ENCODE measurements around the gene PCNX4.

PCNX4 gene

DNA sequence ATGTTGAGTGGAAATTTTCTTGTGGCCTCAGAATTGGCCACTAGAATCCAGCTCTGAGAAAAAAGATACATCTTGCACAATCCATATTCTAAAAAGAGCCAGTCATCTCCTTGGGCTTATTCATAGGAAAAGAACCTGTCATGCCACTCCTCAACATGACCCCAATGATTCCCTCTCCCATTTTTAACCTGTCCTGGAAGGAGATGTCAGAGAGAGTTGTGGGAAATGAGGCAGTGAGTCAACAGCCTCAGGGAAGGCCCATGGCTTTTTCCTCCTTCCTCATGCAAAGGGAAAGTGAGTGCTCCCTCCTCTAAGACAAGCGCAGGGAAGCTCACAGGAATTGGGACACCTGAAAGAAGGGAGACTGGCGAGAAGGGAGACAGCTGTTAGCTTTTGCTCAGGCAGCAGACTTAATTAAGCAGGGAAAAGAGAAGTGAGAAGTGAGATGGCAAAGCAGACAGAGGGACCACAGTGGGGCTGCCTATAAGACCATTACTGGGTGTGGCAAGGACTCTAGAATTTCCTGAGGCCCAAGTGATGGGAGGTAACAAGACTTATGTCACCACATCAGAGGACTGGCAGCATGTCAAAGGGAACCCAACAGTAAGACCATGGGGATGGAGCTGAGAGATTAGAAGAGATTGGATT is 83.7 kb downstream of the PCNX4 start:
- no peak for DNase-seq

DNA sequence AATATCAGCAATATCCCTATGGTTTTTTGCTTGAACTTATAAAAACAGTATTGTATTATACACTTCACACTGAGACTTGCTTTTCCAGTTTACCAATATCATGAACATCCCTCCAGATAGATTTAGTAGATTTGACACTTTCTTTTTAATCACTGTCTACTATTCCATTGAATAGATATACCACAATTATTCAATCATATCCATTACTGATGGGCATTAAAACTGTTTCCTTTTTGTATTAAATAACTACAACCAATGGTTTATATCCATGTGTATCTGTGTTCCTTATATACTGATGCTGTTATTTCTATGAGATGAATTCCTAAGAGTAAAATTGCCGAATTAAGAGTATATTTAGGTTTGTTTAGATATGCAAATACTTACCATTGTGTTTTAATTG is 86.4 kb downstream of the PCNX4 start:
- no peak for DNase-seq

- DNase-seq: no peak
Measured at GRCh38 chr14:60178820-60179219, 87.1 kb downstream of the PCNX4 start.

GRCh38 chr14:60179431-60179869 is 87.7 kb downstream of the PCNX4 start:
- no peak for DNase-seq

GRCh38 chr14:60183138-60183537 is 91.4 kb downstream of the PCNX4 start:
- DNase-seq: no peak

DNA sequence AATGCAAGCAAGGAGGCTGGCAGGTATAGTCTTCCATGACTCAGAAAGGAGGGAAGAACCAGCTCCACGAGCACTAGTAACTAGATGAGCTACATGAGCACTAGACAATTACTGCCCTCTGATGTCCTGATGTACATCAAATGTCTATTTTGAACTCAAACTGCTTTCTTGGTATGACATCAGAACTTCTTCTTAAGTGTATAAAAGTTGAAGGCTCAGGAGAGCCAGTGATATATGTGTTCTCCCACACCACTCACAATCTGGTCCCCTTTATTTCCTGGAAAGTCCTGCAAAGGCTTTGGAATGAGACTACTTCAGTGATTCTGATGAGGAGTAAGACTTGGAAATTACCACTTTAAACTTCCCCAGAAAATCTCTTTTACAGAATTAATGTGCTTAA is 92.0 kb downstream of the PCNX4 start:
- DNase-seq: no peak

DNA sequence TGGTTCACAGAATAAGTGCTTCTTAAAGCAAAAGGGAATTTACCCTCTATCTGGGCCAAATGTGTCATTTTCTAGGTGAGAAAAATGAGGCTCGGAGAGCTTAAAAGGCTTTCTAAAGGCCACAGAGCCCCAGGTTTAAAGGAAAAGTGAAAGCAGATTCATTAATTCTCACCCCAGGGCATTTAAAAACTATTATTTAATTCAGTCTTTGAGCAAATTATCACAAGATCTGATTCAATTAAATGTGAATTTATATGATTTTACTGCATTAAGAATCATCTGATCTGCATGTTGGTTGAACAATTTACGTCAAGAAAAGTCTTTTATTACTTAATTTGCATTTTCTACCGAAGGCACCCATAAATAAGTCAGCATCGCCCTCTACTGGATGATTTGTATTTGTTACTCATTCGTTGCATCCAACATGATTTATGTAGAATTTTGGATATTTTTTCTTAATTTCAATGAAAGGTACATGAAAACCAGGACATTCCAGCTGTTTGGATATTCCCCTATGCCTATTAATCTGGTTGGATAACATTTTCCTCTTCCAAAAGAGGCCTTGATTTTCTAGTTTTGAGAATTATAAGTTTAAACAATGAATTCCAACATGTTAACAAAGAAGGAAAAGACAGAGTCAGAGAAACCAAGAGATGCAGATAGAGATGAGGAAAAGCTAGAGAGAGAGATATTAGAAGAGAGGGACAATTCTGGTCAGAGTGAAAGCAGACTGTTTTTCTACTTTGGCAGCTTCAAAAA is 92.6 kb downstream of the PCNX4 start:
- peak; percentile 25 to 83 for DNase-seq

DNA sequence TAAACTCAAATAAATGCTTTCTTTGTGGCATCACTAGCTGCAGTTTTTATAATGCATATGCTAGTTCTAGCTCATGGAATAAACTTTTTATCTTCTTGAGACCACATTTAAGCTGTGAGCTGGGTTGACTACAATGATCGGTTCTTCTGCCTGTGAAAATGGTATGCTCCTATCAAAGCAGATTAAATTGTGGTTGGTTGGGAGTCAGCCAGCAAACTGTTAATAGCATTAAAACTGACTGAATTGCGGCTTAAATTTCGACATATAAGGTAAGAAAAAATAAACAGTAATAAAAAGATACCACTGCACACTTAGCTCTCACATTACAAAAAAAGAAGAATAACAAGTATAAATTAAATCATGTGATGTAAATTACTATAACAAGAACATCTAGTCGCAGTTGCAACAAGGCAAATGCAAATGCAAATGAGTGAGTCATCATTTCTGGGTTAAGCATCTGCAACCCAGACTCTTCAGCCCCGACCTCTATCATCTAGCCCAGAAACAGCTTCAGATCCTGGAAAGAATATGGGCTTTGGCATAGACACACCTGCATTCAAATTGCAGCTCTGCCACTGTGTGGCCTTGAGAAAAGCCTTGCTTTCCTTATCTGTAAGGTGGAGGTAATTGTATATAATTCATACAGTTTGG is 93.3 kb downstream of the PCNX4 start:
- no peak for DNase-seq

GRCh38 chr14:60188115-60188514 is 96.4 kb downstream of the PCNX4 start:
- DNase-seq: no peak

- DNase-seq: no peak
Measured at GRCh38 chr14:60188696-60189095, 97.0 kb downstream of the PCNX4 start.

- DNase-seq: no peak
Measured at GRCh38 chr14:60189923-60190840, 98.5 kb downstream of the PCNX4 start.

GRCh38 chr14:60195179-60195810 is 103.6 kb downstream of the PCNX4 start:
- peak in 1 of 2 donors; percentile 16 for DNase-seq

- DNase-seq: no peak
Measured at GRCh38 chr14:60196291-60196690, 104.6 kb downstream of the PCNX4 start.

DNA sequence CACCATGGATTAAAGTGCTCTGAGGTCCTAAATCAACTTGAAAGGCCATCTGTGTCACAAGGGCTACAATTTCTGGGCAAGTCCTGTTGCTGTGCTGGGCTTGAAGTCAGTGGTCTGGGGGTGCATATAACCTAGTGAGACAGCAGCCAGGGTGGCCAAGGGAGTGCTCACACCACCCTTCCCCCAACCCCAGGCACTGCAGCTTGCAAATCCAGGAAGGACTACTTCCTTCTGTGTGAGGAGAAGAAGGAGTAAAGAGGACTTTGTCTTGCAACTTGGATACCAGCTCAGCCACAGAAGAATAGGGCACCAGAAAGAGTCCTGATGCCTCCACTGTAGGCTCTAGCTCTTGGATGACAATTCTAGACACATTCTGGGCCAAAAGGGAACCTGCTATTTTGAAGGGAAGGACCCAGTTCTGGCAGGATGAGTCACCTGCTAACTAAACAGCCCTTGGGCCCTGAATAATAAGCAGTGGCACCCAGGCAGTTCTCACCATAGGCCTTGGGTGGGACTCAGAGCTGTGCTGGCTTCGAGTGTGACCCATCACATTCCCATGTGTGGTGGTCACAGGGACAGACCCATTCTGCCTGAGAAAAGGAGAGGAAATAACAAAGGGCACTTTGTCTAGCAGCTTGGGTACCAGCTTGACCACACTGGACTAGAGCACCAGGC is 106.0 kb downstream of the PCNX4 start:
- no peak for DNase-seq

- no peak for DNase-seq
Measured at GRCh38 chr14:60199321-60199720, 107.6 kb downstream of the PCNX4 start.

GRCh38 chr14:60204104-60204842 is 112.5 kb downstream of the PCNX4 start:
- DNase-seq: no peak

DNA sequence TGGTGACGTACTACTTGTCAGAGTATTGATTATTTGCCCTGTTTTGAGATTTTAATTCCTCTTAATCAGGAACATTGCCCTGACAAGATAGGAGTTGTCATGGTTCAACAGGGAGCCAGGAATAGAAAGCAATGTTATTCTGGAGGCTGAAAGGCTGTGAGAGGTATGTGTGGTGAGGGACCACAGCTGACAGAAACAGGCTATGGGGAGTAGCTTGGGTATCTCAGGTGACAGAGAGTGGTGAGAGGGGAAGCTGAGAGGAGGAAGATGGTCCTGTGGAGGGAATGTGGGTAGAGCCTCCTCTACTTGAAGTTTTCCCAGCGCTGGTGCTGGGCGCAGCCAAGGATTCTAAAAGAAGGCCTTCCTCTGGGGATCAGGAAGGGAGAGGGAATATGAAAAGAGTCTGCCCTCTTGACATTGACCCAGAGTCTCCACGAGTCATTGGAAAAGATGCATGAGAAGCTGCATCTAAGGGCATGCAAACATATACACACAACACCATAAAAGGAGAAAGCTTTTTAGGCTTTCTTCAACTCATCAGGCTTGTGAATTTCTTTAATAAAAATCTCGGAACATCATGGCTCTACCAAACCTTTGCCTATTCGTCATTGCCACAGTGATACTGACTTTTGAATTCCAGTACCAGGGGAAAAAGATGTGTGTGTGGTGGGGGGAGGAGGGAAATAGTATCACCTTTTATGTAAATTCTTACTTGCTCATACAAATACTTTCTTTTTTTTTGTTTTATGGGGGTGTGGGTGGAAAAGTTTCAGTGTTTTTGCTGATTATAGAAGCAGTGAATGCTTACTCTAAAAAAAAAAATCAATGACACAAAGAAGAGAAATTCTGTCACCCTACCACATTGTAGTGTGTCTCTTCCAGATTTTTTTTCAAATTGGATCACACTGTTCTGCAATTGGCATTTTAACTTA is 113.4 kb downstream of the PCNX4 start:
- no peak for DNase-seq

DNA sequence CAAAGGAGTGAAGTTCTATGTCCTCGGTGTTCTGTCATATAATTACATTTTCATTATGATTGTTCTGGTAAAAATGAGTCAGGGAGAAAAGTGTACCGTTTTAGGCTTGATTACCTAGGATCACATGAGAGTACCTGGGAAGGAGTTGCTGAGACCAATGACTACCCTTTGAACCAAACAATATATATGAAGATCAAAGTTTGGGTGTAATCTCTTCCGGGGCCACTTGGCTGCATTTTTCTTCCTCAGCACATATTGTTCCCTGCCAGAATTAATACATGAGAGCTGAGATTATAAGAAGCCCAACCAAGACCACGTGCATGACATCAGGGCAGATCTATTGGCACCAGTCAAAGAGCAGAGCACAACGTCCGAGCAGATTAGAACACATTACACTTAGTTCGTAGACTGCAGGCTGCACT is 114.5 kb downstream of the PCNX4 start:
- DNase-seq: no peak

GRCh38 chr14:60206837-60207533 is 115.3 kb downstream of the PCNX4 start:
- DNase-seq: no peak
